HepG2 (cell line): ENCODE measurements around the gene ICAM3. TPM values are rescaled to one million over a fixed set of nuclear protein-coding genes. Genes with fewer than 3 reads are reported as not detected.

Source experiments
- FOSL1 ChIP-seq: sonication (generic); formaldehyde crosslinking; IDR thresholded peaks from 2 replicates; pipeline ENCODE4 v1.9.0; 2021; ENCODE audit warnings: missing genetic modification reagents, borderline replicate concordance
- MAFF ChIP-seq: IDR thresholded peaks from 2 replicates; pipeline ENCODE4 v1.6.1; 2011; ENCODE audit warnings: low read depth, low read length, improper control_type of control experiment
- MEIS1 ChIP-seq: sonication (generic); formaldehyde crosslinking; IDR thresholded peaks from 2 replicates; pipeline ENCODE4 v1.9.0; 2021; ENCODE audit warnings: mild to moderate bottlenecking, missing genetic modification reagents, moderate library complexity, borderline replicate concordance
- PAF1 ChIP-seq: IDR thresholded peaks from 2 replicates; pipeline ENCODE4 v1.6.1; 2016; ENCODE audit warnings: missing genetic modification reagents, missing compliant biosample characterization
- SNAI1 ChIP-seq: sonication (generic); formaldehyde crosslinking; IDR thresholded peaks from 2 replicates; pipeline ENCODE4 v1.5.0; 2020; ENCODE audit warnings: mild to moderate bottlenecking, missing genetic modification reagents, borderline replicate concordance
- SP5 ChIP-seq: IDR thresholded peaks from 2 replicates; pipeline ENCODE4 v1.6.1; 2016; ENCODE audit warnings: low read depth, borderline replicate concordance
- U2AF2 ChIP-seq: fragments of 200-400 bp; formaldehyde crosslinking; IDR thresholded peaks from 2 replicates; pipeline ENCODE4 v1.6.1; 2017; ENCODE audit warnings: low read depth, mild to moderate bottlenecking, low read length
- ZNF30 ChIP-seq: sonication (generic); formaldehyde crosslinking; IDR thresholded peaks from 2 replicates; pipeline ENCODE4 v1.5.0; 2020; ENCODE audit warnings: mild to moderate bottlenecking, missing genetic modification reagents
- ZNF570 ChIP-seq: sonication (generic); formaldehyde crosslinking; IDR thresholded peaks from 2 replicates; pipeline ENCODE4 v1.4.0; 2020; ENCODE audit warnings: mild to moderate bottlenecking, missing genetic modification reagents, borderline replicate concordance
- ZNF879 ChIP-seq: sonication (generic); formaldehyde crosslinking; IDR thresholded peaks from 2 replicates; pipeline ENCODE4 v1.8.1; 2023; ENCODE audit warnings: missing genetic modification reagents
- polyA plus RNA-seq, 8 experiments: library from polyadenylated mRNA; depleted of rRNA in 3 of 8; stranded (reverse) in 7 of 8; unstranded in 1 of 8; fragments of >200 nt; fragmentation: Illumina TruSeq in 4 of 8; extraction: Trizol in 4 of 8; gene quantifications; 2 replicates each; pipeline versions ENCODE4 v1.2.1 to v1.2.3, GENCODE V29; 2011 to 2016; ENCODE audit warnings: low read depth in 4 of 8, missing spikeins in 1 of 8, mixed read lengths in 1 of 8; ENCODE audit not compliant: insufficient read depth in 1 of 8
- total RNA-seq, 5 experiments: library from RNA; depleted of rRNA; stranded (reverse); fragments of >200 nt; fragmentation: Illumina TruSeq; extraction: Trizol; gene quantifications; 2 replicates each; pipeline ENCODE4 v1.2.3, GENCODE V29; 2016; ENCODE audit warnings: low read depth in 1 of 5
- TF ChIP-seq, protein P1 (sequence below): sonication (generic); formaldehyde crosslinking; IDR thresholded peaks from 2 replicates; pipeline ENCODE4 v1.8.1; 2023; ENCODE audit warnings: mild to moderate bottlenecking, inconsistent platforms, moderate library complexity, missing genetic modification reagents, borderline replicate concordance
- TF ChIP-seq, protein P2 (sequence below): sonication (generic); formaldehyde crosslinking; IDR thresholded peaks from 2 replicates; pipeline ENCODE4 v1.5.0; 2020; ENCODE audit warnings: mild to moderate bottlenecking, missing genetic modification reagents, borderline replicate concordance
- TF ChIP-seq, protein P3 (sequence below): sonication (generic); formaldehyde crosslinking; IDR thresholded peaks from 2 replicates; pipeline ENCODE4 v1.9.0; 2021; ENCODE audit warnings: missing genetic modification reagents, borderline replicate concordance
- TF ChIP-seq, protein P4 (sequence below): IDR thresholded peaks from 2 replicates; pipeline ENCODE4 v1.6.1; 2012; ENCODE audit warnings: low read length, improper control_type of control experiment

ICAM3 gene
- total and polyA plus RNA-seq, 2 of the 13 experiments (the other 11 are each of a cell fraction or from before 2014, with no cell fraction given): 14.1 to 21.0 TPM

DNA sequence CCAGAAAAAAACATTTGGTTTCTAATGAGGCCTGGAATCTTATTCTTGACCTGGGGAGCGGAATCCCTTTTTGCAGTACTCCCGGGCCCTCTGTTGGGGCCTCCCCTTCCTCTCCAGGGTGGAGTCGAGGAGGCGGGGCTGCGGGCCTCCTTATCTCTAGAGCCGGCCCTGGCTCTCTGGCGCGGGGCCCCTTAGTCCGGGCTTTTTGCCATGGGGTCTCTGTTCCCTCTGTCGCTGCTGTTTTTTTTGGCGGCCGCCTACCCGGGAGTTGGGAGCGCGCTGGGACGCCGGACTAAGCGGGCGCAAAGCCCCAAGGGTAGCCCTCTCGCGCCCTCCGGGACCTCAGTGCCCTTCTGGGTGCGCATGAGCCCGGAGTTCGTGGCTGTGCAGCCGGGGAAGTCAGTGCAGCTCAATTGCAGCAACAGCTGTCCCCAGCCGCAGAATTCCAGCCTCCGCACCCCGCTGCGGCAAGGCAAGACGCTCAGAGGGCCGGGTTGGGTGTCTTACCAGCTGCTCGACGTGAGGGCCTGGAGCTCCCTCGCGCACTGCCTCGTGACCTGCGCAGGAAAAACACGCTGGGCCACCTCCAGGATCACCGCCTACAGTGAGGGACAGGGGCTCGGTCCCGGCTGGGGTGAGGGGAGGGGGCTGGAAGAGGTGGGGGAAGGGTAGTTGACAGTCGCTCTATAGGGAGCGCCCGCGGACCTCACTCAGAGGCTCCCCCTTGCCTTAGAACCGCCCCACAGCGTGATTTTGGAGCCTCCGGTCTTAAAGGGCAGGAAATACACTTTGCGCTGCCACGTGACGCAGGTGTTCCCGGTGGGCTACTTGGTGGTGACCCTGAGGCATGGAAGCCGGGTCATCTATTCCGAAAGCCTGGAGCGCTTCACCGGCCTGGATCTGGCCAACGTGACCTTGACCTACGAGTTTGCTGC, 52.4 kb downstream of the ICAM3 start, which contains the start of gene ICAM4 (continued):
- TF ChIP-seq, protein P1, sequence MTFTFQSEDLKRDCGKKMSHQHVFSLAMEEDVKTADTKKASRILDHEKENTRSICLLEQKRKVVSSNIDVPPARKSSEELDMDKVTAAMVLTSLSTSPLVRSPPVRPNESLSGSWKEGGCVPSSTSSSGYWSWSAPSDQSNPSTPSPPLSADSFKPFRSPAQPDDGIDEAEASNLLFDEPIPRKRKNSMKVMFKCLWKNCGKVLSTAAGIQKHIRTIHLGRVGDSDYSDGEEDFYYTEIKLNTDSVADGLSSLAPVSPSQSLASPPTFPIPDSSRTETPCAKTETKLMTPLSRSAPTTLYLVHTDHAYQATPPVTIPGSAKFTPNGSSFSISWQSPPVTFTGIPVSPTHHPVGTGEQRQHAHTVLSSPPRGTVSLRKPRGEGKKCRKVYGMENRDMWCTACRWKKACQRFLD (CRISPR knock-in tag): no peak
- TF ChIP-seq MEIS1 (CRISPR knock-in tag) (no peak), SNAI1 (no peak), FOSL1 (CRISPR knock-in tag) (no peak), ZNF30 (no peak), SP5 (CRISPR knock-in tag) (peak; percentile 62; the same call in 1 of the 2 replicates), PAF1 (CRISPR knock-in tag) (peak; percentile 51; the same call in 1 of the 2 replicates), U2AF2 (no peak), ZNF570 (CRISPR knock-in tag) (no peak), ZNF879 (CRISPR knock-in tag) (no peak), MAFF (no peak)
- TF ChIP-seq, protein P2, sequence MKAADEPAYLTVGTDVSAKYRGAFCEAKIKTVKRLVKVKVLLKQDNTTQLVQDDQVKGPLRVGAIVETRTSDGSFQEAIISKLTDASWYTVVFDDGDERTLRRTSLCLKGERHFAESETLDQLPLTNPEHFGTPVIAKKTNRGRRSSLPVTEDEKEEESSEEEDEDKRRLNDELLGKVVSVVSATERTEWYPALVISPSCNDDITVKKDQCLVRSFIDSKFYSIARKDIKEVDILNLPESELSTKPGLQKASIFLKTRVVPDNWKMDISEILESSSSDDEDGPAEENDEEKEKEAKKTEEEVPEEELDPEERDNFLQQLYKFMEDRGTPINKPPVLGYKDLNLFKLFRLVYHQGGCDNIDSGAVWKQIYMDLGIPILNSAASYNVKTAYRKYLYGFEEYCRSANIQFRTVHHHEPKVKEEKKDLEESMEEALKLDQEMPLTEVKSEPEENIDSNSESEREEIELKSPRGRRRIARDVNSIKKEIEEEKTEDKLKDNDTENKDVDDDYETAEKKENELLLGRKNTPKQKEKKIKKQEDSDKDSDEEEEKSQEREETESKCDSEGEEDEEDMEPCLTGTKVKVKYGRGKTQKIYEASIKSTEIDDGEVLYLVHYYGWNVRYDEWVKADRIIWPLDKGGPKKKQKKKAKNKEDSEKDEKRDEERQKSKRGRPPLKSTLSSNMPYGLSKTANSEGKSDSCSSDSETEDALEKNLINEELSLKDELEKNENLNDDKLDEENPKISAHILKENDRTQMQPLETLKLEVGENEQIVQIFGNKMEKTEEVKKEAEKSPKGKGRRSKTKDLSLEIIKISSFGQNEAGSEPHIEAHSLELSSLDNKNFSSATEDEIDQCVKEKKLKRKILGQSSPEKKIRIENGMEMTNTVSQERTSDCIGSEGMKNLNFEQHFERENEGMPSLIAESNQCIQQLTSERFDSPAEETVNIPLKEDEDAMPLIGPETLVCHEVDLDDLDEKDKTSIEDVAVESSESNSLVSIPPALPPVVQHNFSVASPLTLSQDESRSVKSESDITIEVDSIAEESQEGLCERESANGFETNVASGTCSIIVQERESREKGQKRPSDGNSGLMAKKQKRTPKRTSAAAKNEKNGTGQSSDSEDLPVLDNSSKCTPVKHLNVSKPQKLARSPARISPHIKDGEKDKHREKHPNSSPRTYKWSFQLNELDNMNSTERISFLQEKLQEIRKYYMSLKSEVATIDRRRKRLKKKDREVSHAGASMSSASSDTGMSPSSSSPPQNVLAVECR (CRISPR knock-in tag): no peak
- TF ChIP-seq, protein P3, sequence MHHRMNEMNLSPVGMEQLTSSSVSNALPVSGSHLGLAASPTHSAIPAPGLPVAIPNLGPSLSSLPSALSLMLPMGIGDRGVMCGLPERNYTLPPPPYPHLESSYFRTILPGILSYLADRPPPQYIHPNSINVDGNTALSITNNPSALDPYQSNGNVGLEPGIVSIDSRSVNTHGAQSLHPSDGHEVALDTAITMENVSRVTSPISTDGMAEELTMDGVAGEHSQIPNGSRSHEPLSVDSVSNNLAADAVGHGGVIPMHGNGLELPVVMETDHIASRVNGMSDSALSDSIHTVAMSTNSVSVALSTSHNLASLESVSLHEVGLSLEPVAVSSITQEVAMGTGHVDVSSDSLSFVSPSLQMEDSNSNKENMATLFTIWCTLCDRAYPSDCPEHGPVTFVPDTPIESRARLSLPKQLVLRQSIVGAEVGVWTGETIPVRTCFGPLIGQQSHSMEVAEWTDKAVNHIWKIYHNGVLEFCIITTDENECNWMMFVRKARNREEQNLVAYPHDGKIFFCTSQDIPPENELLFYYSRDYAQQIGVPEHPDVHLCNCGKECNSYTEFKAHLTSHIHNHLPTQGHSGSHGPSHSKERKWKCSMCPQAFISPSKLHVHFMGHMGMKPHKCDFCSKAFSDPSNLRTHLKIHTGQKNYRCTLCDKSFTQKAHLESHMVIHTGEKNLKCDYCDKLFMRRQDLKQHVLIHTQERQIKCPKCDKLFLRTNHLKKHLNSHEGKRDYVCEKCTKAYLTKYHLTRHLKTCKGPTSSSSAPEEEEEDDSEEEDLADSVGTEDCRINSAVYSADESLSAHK (CRISPR knock-in tag): no peak
- TF ChIP-seq, protein P4, sequence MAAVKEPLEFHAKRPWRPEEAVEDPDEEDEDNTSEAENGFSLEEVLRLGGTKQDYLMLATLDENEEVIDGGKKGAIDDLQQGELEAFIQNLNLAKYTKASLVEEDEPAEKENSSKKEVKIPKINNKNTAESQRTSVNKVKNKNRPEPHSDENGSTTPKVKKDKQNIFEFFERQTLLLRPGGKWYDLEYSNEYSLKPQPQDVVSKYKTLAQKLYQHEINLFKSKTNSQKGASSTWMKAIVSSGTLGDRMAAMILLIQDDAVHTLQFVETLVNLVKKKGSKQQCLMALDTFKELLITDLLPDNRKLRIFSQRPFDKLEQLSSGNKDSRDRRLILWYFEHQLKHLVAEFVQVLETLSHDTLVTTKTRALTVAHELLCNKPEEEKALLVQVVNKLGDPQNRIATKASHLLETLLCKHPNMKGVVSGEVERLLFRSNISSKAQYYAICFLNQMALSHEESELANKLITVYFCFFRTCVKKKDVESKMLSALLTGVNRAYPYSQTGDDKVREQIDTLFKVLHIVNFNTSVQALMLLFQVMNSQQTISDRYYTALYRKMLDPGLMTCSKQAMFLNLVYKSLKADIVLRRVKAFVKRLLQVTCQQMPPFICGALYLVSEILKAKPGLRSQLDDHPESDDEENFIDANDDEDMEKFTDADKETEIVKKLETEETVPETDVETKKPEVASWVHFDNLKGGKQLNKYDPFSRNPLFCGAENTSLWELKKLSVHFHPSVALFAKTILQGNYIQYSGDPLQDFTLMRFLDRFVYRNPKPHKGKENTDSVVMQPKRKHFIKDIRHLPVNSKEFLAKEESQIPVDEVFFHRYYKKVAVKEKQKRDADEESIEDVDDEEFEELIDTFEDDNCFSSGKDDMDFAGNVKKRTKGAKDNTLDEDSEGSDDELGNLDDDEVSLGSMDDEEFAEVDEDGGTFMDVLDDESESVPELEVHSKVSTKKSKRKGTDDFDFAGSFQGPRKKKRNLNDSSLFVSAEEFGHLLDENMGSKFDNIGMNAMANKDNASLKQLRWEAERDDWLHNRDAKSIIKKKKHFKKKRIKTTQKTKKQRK: no peak
